KMS-11 (cell line): Measurements from ENCODE around the gene HMGN3.

Experiments
- H2AFZ ChIP-seq: fragments of 200-600 bp; sonication (generic); 2 replicates; pipeline ENCODE4 v1.6.1; 2016; ENCODE audit warnings: antibody characterized with exemption, mixed run types, low read depth
- H3K27ac ChIP-seq: fragments of 200-600 bp; sonication (generic); 2 replicates; pipeline ENCODE4 v1.6.1; 2016; ENCODE audit warnings: mild to moderate bottlenecking, mixed run types
- H3K27me3 ChIP-seq: fragments of 200-600 bp; sonication (generic); 2 replicates; pipeline ENCODE4 v1.6.1; 2017; ENCODE audit warnings: mild to moderate bottlenecking, low read depth, mixed run types, moderate library complexity; ENCODE audit not compliant: insufficient read depth
- H3K36me3 ChIP-seq: fragments of 200-600 bp; sonication (generic); 2 replicates; pipeline ENCODE4 v1.6.1; 2017; ENCODE audit warnings: mild to moderate bottlenecking, mixed run types; ENCODE audit not compliant: insufficient read depth
- H3K4me1 ChIP-seq: fragments of 200-600 bp; sonication (generic); 2 replicates; pipeline ENCODE4 v1.6.1; 2016; ENCODE audit warnings: mild to moderate bottlenecking, low read depth, mixed run types; ENCODE audit not compliant: poor library complexity, severe bottlenecking
- H3K4me2 ChIP-seq: fragments of 200-600 bp; sonication (generic); 2 replicates; pipeline ENCODE4 v1.7.0; 2016; ENCODE audit warnings: mild to moderate bottlenecking, mixed run types
- H3K4me3 ChIP-seq: fragments of 200-600 bp; sonication (generic); IDR thresholded peaks from 2 replicates; pipeline ENCODE4 v1.6.1; 2017; ENCODE audit warnings: low read depth, low read length, mixed read lengths; ENCODE audit not compliant: insufficient read depth
- H3K79me2 ChIP-seq: fragments of 200-600 bp; sonication (generic); 2 replicates; pipeline ENCODE4 v1.6.1; 2016; ENCODE audit warnings: low read depth, mixed run types; ENCODE audit not compliant: insufficient read depth
- H3K9ac ChIP-seq: fragments of 200-600 bp; sonication (generic); 2 replicates; pipeline ENCODE4 v1.6.1; 2016; ENCODE audit warnings: mild to moderate bottlenecking, mixed run types
- H4K20me1 ChIP-seq: fragments of 200-600 bp; sonication (generic); 2 replicates; pipeline ENCODE4 v1.6.1; 2016; ENCODE audit warnings: mild to moderate bottlenecking, mixed run types; ENCODE audit not compliant: insufficient read depth
- TF ChIP-seq, protein P1 (sequence below): fragments of 200-600 bp; sonication (generic); conservative IDR thresholded peaks from 2 replicates; pipeline ENCODE4 v1.6.1; 2017; ENCODE audit warnings: low read depth, mild to moderate bottlenecking, antibody characterized with exemption, low read length, moderate library complexity, mixed read lengths

The HMGN3 gene

DNA sequence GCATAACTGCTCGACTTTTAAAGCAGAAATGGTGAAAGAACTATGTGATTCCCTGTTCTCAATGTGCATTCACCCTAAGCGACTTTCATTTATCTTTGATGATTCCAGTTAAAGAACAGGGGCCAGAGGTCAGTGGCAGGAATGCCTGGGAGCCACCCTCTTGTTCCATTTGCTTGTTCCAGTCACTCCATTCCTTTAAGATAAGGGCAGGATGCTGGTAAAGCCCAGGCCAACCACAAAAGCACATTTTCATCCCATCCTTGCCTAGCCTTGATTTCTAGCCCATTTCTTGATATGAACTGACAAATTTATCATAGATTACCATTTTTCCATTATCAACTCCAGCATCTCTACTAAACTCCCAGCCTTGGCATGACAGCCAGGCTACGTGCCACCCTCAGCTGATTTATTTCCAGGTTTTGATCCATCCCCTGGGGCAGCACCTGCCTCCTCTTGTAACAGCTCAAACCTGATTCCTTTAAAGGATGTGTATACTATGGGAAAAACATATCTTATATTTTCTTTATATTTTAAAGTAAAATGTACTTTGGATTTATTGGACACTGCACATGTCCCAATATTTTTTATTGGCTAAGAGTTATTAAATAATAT lies 19.2 kb downstream of the HMGN3 start:
- Histone ChIP-seq H3K4me1 (no peaks in the 10 kb centered on the region), H3K4me2 (no peak overlapping the region), H3K79me2 (no peaks in the 10 kb centered on the region), H3K27ac (no peak overlapping the region), H3K4me3 (no peak overlapping the region), H3K36me3 (no peaks in the 10 kb centered on the region), H3K27me3 (no peaks in the 10 kb centered on the region), H3K9ac (no peak overlapping the region), H4K20me1 (no peaks in the 10 kb centered on the region), H2AFZ (no peak overlapping the region)
- TF ChIP-seq, protein P1, sequence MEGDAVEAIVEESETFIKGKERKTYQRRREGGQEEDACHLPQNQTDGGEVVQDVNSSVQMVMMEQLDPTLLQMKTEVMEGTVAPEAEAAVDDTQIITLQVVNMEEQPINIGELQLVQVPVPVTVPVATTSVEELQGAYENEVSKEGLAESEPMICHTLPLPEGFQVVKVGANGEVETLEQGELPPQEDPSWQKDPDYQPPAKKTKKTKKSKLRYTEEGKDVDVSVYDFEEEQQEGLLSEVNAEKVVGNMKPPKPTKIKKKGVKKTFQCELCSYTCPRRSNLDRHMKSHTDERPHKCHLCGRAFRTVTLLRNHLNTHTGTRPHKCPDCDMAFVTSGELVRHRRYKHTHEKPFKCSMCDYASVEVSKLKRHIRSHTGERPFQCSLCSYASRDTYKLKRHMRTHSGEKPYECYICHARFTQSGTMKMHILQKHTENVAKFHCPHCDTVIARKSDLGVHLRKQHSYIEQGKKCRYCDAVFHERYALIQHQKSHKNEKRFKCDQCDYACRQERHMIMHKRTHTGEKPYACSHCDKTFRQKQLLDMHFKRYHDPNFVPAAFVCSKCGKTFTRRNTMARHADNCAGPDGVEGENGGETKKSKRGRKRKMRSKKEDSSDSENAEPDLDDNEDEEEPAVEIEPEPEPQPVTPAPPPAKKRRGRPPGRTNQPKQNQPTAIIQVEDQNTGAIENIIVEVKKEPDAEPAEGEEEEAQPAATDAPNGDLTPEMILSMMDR: no peak

- TF ChIP-seq, protein P1: no peak
- H3K27ac ChIP-seq: no peak overlapping the region
- H4K20me1 ChIP-seq: no peaks in the 10 kb centered on the region
- no peak overlapping the region for H3K9ac ChIP-seq
- no peak overlapping the region for H3K4me2 ChIP-seq
- no peaks in the 10 kb centered on the region for H3K36me3 ChIP-seq
- no peaks in the 10 kb centered on the region for H3K27me3 ChIP-seq
- H2AFZ ChIP-seq: no peak overlapping the region
- no peaks in the 10 kb centered on the region for H3K4me1 ChIP-seq
- no peak overlapping the region for H3K4me3 ChIP-seq
- no peaks in the 10 kb centered on the region for H3K79me2 ChIP-seq
Measured at GRCh38 chr6:79212859-79213258, 21.6 kb downstream of the HMGN3 start.

GRCh38 chr6:79208816-79209215 lies 25.7 kb downstream of the HMGN3 start:
- Histone ChIP-seq H3K9ac (no peak overlapping the region), H3K79me2 (no peaks in the 10 kb centered on the region), H4K20me1 (no peaks in the 10 kb centered on the region), H3K27ac (no peak overlapping the region), H3K4me3 (no peak overlapping the region), H3K4me2 (no peak overlapping the region), H3K27me3 (no peaks in the 10 kb centered on the region), H3K4me1 (no peaks in the 10 kb centered on the region), H2AFZ (no peak overlapping the region), H3K36me3 (no peaks in the 10 kb centered on the region)
- TF ChIP-seq, protein P1: no peak

- no peak overlapping the region for H3K27ac ChIP-seq
- H2AFZ ChIP-seq: no peak overlapping the region
- no peaks in the 10 kb centered on the region for H3K4me1 ChIP-seq
- H3K36me3 ChIP-seq: no peaks in the 10 kb centered on the region
- no peaks in the 10 kb centered on the region for H3K27me3 ChIP-seq
- H3K4me3 ChIP-seq: no peak overlapping the region
- no peaks in the 10 kb centered on the region for H4K20me1 ChIP-seq
- no peaks in the 10 kb centered on the region for H3K79me2 ChIP-seq
- H3K4me2 ChIP-seq: no peak overlapping the region
- TF ChIP-seq, protein P1: no peak
- no peak overlapping the region for H3K9ac ChIP-seq
Measured at GRCh38 chr6:79203753-79204253, 30.7 kb downstream of the HMGN3 start.
